PFSK-1 (cell line): ENCODE results near the gene XKR7. TPM values are rescaled to one million over a fixed set of nuclear protein-coding genes. Genes with fewer than 3 reads are reported as not detected.

Source experiments
- FOXP2 ChIP-seq: optimal IDR thresholded peaks from 2 replicates; pipeline ENCODE3; 2011; ENCODE audit warnings: borderline replicate concordance, control low read depth, inconsistent platforms; ENCODE audit not compliant: insufficient read depth; ENCODE audit errors: extremely low read length, extremely low read depth
- POLR2AphosphoS5 ChIP-seq: IDR thresholded peaks from 2 replicates; pipeline ENCODE4 v1.6.1; 2012; ENCODE audit warnings: low read depth, mild to moderate bottlenecking, control low read depth, low read length, moderate library complexity
- SIN3A ChIP-seq: IDR thresholded peaks from 2 replicates; pipeline ENCODE4 v1.6.1; 2012; ENCODE audit warnings: mild to moderate bottlenecking, low read length, moderate library complexity, borderline replicate concordance; ENCODE audit not compliant: insufficient read depth
- TAF1 ChIP-seq: IDR thresholded peaks from 2 replicates; pipeline ENCODE4 v1.6.1; 2012; ENCODE audit warnings: low read length, control low read depth, borderline replicate concordance; ENCODE audit not compliant: insufficient read depth
- polyA plus RNA-seq: library from polyadenylated mRNA; unstranded; fragments of >200 nt; gene quantifications from one replicate; pipeline ENCODE4 v1.2.1, GENCODE V29; 2012; ENCODE audit warnings: low read depth, missing spikeins; ENCODE audit not compliant: insufficient read length
- TF ChIP-seq, protein P1 (sequence below), 2 experiments: IDR thresholded peaks; 2 replicates each; pipeline versions ENCODE4 v1.6.1 to v1.8.0; 2011 to 2012; ENCODE audit warnings: low read depth in 2 of 2, low read length in 2 of 2, control low read depth in 1 of 2, inconsistent platforms in 1 of 2, mild to moderate bottlenecking in 1 of 2, moderate library complexity in 1 of 2; ENCODE audit not compliant: insufficient read depth in 1 of 2

XKR7 gene, protein sequence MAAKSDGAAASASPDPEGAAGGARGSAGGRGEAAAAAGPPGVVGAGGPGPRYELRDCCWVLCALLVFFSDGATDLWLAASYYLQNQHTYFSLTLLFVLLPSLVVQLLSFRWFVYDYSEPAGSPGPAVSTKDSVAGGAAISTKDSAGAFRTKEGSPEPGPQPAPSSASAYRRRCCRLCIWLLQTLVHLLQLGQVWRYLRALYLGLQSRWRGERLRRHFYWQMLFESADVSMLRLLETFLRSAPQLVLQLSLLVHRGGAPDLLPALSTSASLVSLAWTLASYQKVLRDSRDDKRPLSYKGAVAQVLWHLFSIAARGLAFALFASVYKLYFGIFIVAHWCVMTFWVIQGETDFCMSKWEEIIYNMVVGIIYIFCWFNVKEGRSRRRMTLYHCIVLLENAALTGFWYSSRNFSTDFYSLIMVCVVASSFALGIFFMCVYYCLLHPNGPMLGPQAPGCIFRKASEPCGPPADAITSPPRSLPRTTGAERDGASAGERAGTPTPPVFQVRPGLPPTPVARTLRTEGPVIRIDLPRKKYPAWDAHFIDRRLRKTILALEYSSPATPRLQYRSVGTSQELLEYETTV
- polyA plus RNA-seq, result not detected

DNA sequence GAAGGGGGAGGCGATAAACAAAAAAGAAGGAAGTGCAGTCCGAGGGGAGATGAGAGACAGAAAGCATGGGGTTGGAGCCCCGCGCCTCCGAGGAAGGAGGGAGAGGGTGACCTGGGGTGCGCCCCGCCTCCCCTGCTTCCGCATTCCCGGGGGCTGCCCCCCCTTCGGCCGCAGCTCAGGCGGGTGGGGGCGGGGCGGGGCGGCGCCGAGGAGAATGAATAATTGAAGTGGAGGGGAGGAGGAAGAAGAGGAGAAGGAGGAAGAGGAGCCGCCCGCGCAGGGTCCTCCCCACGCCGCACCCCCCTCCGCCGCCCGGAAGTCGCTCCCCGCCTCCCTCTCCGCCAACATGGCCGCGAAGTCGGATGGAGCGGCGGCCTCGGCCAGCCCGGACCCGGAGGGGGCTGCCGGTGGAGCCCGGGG lies at the start of gene XKR7:
Gene XKR7 (plus strand): TSS at position 322 of the 420 bp plus-strand sequence. CDS start 25 bp downstream, at position 347.
- TF ChIP-seq, protein P1, sequence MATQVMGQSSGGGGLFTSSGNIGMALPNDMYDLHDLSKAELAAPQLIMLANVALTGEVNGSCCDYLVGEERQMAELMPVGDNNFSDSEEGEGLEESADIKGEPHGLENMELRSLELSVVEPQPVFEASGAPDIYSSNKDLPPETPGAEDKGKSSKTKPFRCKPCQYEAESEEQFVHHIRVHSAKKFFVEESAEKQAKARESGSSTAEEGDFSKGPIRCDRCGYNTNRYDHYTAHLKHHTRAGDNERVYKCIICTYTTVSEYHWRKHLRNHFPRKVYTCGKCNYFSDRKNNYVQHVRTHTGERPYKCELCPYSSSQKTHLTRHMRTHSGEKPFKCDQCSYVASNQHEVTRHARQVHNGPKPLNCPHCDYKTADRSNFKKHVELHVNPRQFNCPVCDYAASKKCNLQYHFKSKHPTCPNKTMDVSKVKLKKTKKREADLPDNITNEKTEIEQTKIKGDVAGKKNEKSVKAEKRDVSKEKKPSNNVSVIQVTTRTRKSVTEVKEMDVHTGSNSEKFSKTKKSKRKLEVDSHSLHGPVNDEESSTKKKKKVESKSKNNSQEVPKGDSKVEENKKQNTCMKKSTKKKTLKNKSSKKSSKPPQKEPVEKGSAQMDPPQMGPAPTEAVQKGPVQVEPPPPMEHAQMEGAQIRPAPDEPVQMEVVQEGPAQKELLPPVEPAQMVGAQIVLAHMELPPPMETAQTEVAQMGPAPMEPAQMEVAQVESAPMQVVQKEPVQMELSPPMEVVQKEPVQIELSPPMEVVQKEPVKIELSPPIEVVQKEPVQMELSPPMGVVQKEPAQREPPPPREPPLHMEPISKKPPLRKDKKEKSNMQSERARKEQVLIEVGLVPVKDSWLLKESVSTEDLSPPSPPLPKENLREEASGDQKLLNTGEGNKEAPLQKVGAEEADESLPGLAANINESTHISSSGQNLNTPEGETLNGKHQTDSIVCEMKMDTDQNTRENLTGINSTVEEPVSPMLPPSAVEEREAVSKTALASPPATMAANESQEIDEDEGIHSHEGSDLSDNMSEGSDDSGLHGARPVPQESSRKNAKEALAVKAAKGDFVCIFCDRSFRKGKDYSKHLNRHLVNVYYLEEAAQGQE (IDR thresholded peaks at IDR 0.05; ENCODE audit: insufficient read depth in 1 of 2, low read depth in 2 of 2, low read length in 2 of 2), result no peak
- TF ChIP-seq POLR2AphosphoS5 (no peak), TAF1 (no peak), SIN3A (no peak), FOXP2 (no peak)

DNA sequence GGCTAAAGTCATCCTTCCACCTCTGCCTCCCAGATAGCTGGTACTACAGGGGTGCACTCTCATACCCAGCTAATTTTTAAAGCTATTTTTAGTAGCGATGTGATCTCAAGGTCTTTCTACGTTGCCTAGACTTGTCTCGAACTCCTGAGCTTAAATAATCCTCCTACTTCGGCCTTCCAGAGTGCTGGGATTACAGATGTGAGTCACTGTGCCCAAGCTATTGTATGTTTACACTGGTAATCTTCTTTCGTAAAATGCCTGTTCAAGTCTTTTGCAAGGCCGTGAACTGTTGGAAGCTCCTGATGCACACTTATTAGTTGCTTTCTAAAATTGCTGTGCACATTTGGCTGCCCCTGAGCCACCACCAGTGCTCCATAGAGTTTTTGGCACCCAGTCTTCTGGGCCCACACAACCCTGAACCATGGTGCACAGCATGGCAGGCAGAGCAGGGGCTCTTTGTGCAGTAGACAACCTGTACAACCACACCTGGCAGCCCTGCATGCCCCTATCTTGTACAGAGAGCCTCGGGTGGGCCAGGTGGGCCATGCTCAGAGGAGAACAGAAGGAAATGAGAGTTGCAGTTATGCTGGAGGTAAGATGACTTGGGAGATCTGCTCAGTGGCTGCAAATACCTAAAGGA lies 49.4 kb upstream of the XKR7 start:
- TF ChIP-seq POLR2AphosphoS5, result no peak
- TF ChIP-seq, protein P1 (IDR thresholded peaks at IDR 0.05; ENCODE audit: insufficient read depth in 1 of 2, low read depth in 2 of 2, low read length in 2 of 2), result no peak
- no peak for TF ChIP-seq FOXP2
- no peak for TF ChIP-seq TAF1
- TF ChIP-seq SIN3A, result no peak

DNA sequence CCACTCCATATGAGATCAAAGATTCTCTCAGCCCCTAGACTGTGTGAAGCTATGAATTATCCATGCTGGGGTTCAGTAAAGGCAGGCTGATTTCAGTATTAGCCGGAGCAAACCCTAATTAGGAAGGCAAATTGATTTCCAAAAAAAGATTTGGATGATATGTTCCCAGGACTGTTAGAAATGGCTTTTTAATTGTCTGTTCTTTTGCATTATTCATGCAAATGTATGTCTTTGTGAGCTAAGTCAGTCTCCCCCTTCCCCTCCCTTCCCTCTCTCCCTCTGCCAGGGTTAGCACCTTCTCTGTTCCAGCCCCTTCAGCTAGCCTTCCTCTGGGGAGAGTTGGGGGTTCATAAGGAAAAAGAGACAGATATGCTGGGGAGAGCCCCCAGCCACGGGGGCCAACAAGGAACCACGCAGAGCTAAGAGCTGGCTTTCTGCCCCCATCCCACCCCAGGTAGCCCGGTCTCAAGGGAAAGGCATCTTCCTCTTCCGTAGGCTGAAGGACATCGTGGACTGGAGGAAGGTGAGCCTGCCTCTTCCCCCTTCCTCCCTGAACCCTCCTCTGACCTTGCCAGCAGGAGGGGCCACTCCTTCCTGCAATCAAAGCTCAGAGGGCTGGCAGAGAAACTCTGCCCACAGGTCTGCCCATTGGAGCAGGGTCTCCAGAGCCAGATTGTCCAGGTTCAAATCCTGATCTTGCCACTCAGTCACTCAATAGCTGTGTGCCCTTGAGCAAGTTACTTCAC lies 48.4 kb upstream of the XKR7 start:
- TF ChIP-seq TAF1, result no peak
- TF ChIP-seq POLR2AphosphoS5, result no peak

DNA sequence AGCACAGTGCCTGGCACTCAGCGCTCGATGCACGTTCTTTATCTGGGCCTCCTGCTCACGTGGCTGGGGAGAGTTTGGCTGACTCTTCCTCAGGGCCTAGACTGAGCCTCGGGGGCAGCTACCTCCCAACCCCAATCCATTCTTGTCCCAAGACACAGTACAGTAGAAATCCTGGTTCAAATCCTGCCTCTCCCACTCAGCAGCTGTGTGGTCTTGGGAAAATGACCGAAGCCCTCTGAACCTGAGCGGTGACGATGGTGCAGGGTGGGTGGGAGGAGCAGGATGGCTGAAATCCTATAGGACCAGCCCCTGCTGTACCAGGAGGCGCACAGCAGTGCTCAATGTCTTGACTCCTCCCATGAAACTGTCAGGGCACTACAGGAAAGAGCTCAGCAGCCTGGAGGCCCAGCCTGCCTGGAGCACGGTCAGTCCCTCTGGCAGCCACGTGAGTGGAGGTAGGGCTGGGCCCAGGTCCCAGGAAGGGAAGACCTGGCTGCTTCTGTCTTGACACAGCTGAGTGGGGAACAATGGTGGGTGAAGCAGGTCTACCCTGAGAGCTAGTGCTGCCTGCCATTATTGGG lies 47.6 kb upstream of the XKR7 start:
- TF ChIP-seq POLR2AphosphoS5 (no peak), FOXP2 (no peak), TAF1 (no peak), SIN3A (no peak)
- TF ChIP-seq, protein P1 (IDR thresholded peaks at IDR 0.05; ENCODE audit: insufficient read depth in 1 of 2, low read depth in 2 of 2, low read length in 2 of 2), result no peak

DNA sequence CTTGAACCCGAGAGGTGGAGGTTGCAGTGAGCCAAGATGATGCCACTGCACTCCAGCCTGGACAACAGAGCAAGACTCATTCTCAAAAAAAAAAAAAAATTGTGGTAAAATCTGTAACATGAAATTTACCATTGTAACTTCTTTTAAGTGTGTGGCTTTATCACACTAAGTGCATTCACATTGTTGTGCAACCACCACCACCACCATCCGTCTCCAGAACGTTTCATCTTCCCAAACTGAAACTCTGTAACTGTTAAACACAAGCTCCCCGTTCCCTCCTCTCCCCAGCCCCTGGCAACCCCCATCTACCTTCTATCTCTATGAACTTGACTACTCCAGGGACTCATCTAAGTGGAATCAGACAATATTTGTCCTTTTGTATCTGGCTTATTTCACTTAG lies 45.8 kb upstream of the XKR7 start:
- TF ChIP-seq, protein P1 (IDR thresholded peaks at IDR 0.05; ENCODE audit: insufficient read depth in 1 of 2, low read depth in 2 of 2, low read length in 2 of 2), result no peak
- TF ChIP-seq SIN3A, result no peak
- TF ChIP-seq TAF1, result no peak
- no peak for TF ChIP-seq POLR2AphosphoS5
- TF ChIP-seq FOXP2, result no peak
